Mesenchymal stem cell (in vitro differentiated cells and primary cell): Measurements from ENCODE around the gene TBX3.
"Not testable (repeated sequence)": the region's sequence is repeated elsewhere in the genome, so short reads cannot be mapped to it uniquely, and the experiment has no call there.

Experiments
- DNase-seq: peaks from one replicate; pipeline ENCODE4 v3.0.0-alpha.2; 2013
- H2AFZ ChIP-seq: one replicate; pipeline ENCODE4 v1.6.1; 2013; ENCODE audit warnings: low read depth, mild to moderate bottlenecking, control low read depth, inconsistent platforms, low read length, moderate library complexity
- H2AK5ac ChIP-seq: 2 replicates; pipeline ENCODE4 v1.6.1; 2013; ENCODE audit warnings: low read length, moderate library complexity, mild to moderate bottlenecking, inconsistent platforms; ENCODE audit not compliant: severe bottlenecking
- H2BK120ac ChIP-seq: one replicate; pipeline ENCODE4 v1.6.1; 2013; ENCODE audit warnings: low read depth, mild to moderate bottlenecking, inconsistent platforms, low read length, moderate library complexity
- H2BK12ac ChIP-seq, 2 experiments: one replicate each; pipeline ENCODE4 v1.6.1; 2013; ENCODE audit warnings: inconsistent platforms in 2 of 2, low read length in 2 of 2, mild to moderate bottlenecking in 2 of 2, moderate library complexity in 2 of 2, control low read depth in 1 of 2
- H2BK15ac ChIP-seq: one replicate; pipeline ENCODE4 v1.6.1; 2013; ENCODE audit warnings: mild to moderate bottlenecking, low read depth, inconsistent platforms; ENCODE audit not compliant: poor library complexity, severe bottlenecking
- H2BK5ac ChIP-seq: 2 replicates; pipeline ENCODE4 v1.6.1; 2013; ENCODE audit warnings: low read depth, mild to moderate bottlenecking, low read length, control low read depth, inconsistent platforms; ENCODE audit not compliant: poor library complexity, severe bottlenecking
- H3K14ac ChIP-seq, 2 experiments: one replicate each; pipeline ENCODE4 v1.6.1; 2013; ENCODE audit warnings: inconsistent platforms in 2 of 2, low read length in 2 of 2, control low read depth in 1 of 2, mild to moderate bottlenecking in 1 of 2, moderate library complexity in 1 of 2
- H3K18ac ChIP-seq, 2 experiments: one replicate each; pipeline ENCODE4 v1.6.1; 2013; ENCODE audit warnings: inconsistent platforms in 2 of 2, low read length in 2 of 2, control low read depth in 1 of 2, low read depth in 1 of 2, mild to moderate bottlenecking in 1 of 2
- H3K23ac ChIP-seq, 2 experiments: one replicate each; pipeline ENCODE4 v1.6.1; 2013; ENCODE audit warnings: inconsistent platforms in 2 of 2, low read length in 2 of 2, mild to moderate bottlenecking in 2 of 2, moderate library complexity in 2 of 2, control low read depth in 1 of 2
- H3K27ac ChIP-seq: 2 replicates; pipeline ENCODE4 v1.5.1; 2013; ENCODE audit warnings: mild to moderate bottlenecking, moderate library complexity, low read length, control low read depth, inconsistent platforms; ENCODE audit not compliant: poor library complexity, severe bottlenecking
- H3K27me3 ChIP-seq, 2 experiments: 2 replicates each; pipeline versions ENCODE4 v1.6.1 to v1.7.0; 2013; ENCODE audit warnings: low read length in 2 of 2, mild to moderate bottlenecking in 2 of 2, moderate library complexity in 2 of 2, control low read depth in 1 of 2, inconsistent platforms in 1 of 2; ENCODE audit not compliant: control insufficient read depth in 1 of 2, insufficient read depth in 1 of 2
- H3K36me3 ChIP-seq, 2 experiments: 2 replicates each; pipeline versions ENCODE4 v1.6.1 to v1.7.0; 2013; ENCODE audit warnings: low read length in 2 of 2, control low read depth in 1 of 2, inconsistent platforms in 1 of 2, low read depth in 1 of 2, mild to moderate bottlenecking in 1 of 2; ENCODE audit not compliant: insufficient read depth in 2 of 2, control insufficient read depth in 1 of 2
- H3K4ac ChIP-seq, 2 experiments: one replicate each; pipeline ENCODE4 v1.6.1; 2013; ENCODE audit warnings: inconsistent platforms in 2 of 2, low read length in 2 of 2, mild to moderate bottlenecking in 2 of 2, moderate library complexity in 2 of 2, control low read depth in 1 of 2, low read depth in 1 of 2
- H3K4me1 ChIP-seq: 2 replicates; pipeline ENCODE4 v1.6.1; 2013; ENCODE audit warnings: low read depth, low read length, control low read depth; ENCODE audit not compliant: control insufficient read depth, insufficient read depth
- H3K4me2 ChIP-seq: 2 replicates; pipeline ENCODE4 v1.6.1; 2013; ENCODE audit warnings: low read length, mild to moderate bottlenecking, inconsistent platforms; ENCODE audit not compliant: poor library complexity, severe bottlenecking
- H3K4me3 ChIP-seq, 2 experiments: 2 replicates each; pipeline versions ENCODE4 v1.5.1 to v1.7.0; 2013; ENCODE audit warnings: low read length in 2 of 2, mild to moderate bottlenecking in 2 of 2, control low read depth in 1 of 2, low read depth in 1 of 2; ENCODE audit not compliant: insufficient read depth in 1 of 2
- H3K79me1 ChIP-seq: replicated peaks from 2 replicates; pipeline ENCODE4 v1.6.1; 2013; ENCODE audit warnings: mild to moderate bottlenecking, control low read depth, low read length, inconsistent platforms; ENCODE audit not compliant: poor library complexity, severe bottlenecking
- H3K9ac ChIP-seq: 2 replicates; pipeline ENCODE4 v1.7.0; 2013; ENCODE audit warnings: mild to moderate bottlenecking, low read length, moderate library complexity
- H3K9me3 ChIP-seq: 2 replicates; pipeline ENCODE4 v1.7.0; 2013; ENCODE audit warnings: mild to moderate bottlenecking, low read length; ENCODE audit not compliant: control insufficient read depth
- H4K8ac ChIP-seq: one replicate; pipeline ENCODE4 v1.6.1; 2013; ENCODE audit warnings: inconsistent platforms, mild to moderate bottlenecking, low read length, moderate library complexity
- H4K91ac ChIP-seq: one replicate; pipeline ENCODE4 v1.6.1; 2013; ENCODE audit warnings: mild to moderate bottlenecking, low read length, inconsistent platforms
- WGBS: methylation state at CpG from one replicate; pipeline ENCODE4 v1.1.7; 2013; ENCODE audit warnings: mixed read lengths; 5-methylcytosine and 5-hydroxymethylcytosine counted together

The TBX3 gene

DNA sequence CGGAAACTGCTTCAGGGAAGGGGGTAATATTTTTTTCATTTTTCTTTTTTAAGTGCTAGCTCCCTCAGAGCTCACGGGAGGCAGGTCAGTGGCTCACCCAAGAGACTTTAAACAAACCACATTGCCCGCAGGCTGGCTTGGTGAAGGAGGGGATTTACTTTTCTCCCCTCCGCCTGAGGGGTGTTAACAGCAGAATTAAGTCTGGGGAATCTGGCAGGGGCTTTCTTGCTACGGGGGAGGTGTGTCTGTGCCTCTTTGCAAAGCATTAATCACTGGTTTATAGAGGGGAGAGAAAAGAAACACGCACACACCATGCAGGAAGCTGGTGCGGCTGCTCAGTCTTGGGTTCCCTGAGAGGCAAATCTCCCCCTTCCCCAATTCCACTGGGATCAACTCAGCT is 26.2 kb upstream of the TBX3 start:
- peak overlapping the region; percentile 28 for H2BK15ac ChIP-seq
- DNase-seq, result no peak
- H3K4ac ChIP-seq, result no peak overlapping the region
- H3K4me3 ChIP-seq, result peak overlapping the region in 1 of 2 experiments; percentile 42
- no peaks in the 10 kb centered on the region for H3K36me3 ChIP-seq
- H2AK5ac ChIP-seq, result no peak overlapping the region
- H4K8ac ChIP-seq, result no peak overlapping the region
- H2BK12ac ChIP-seq, result no peak overlapping the region
- H3K14ac ChIP-seq, result no peak overlapping the region
- H2BK5ac ChIP-seq, result no peak overlapping the region
- H2AFZ ChIP-seq, result no peak overlapping the region
- H3K23ac ChIP-seq, result no peak overlapping the region
- no peak overlapping the region for H3K4me2 ChIP-seq
- H4K91ac ChIP-seq, result no peak overlapping the region
- peaks cover 5 to 20% of the 10 kb centered on the region in 2 experiments for H3K27me3 ChIP-seq
- peak overlapping the region in 1 of 2 experiments; percentile 21 for H3K18ac ChIP-seq
- 34% methylated on average over 7 of the region's 7 CpGs for WGBS
- H3K9me3 ChIP-seq, result no peaks in the 10 kb centered on the region
- H3K4me1 ChIP-seq, result no peaks in the 10 kb centered on the region
- peak overlapping the region; percentile 36 for H3K9ac ChIP-seq
- H3K27ac ChIP-seq, result no peak overlapping the region
- H2BK120ac ChIP-seq, result no peak overlapping the region
- no peaks in the 10 kb centered on the region for H3K79me1 ChIP-seq

DNA sequence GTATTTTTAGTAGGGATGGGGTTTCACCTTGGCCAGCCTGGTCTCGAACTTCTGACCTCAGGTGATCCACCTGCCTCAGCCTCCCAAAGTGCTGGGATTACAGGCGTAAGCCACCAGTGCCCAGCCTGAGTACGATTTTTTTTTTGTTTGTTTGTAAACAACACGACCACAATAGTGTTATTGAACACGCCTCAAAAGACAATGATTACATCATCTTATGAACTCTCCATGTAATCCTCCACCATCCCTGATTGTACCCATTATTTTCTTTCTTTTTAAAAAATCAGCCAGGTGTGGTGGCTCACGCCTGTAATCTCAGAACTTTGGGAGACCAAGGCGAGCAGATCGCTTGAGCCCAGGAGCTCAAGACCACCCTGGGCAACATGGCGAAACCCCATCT is 25.1 kb upstream of the TBX3 start:
- no peaks in the 10 kb centered on the region for H3K4me1 ChIP-seq
- H2BK120ac ChIP-seq, result no peak overlapping the region
- no peak overlapping the region for H3K4me2 ChIP-seq
- H3K36me3 ChIP-seq, result no peaks in the 10 kb centered on the region
- no peak overlapping the region for H2BK12ac ChIP-seq
- H3K23ac ChIP-seq, result no peak overlapping the region
- no peak overlapping the region for H3K4me3 ChIP-seq
- 83% methylated on average over 9 of the region's 9 CpGs for WGBS
- no peak overlapping the region for H4K91ac ChIP-seq
- H3K14ac ChIP-seq, result no peak overlapping the region
- H4K8ac ChIP-seq, result no peak overlapping the region
- H3K27ac ChIP-seq, result no peak overlapping the region
- no peak for DNase-seq
- H3K9me3 ChIP-seq, result no peaks in the 10 kb centered on the region
- no peak overlapping the region for H2AK5ac ChIP-seq
- no peak overlapping the region for H3K18ac ChIP-seq
- no peak overlapping the region for H2AFZ ChIP-seq
- H3K4ac ChIP-seq, result no peak overlapping the region
- H3K9ac ChIP-seq, result no peak overlapping the region
- no peak overlapping the region for H2BK15ac ChIP-seq
- H3K79me1 ChIP-seq, result no peaks in the 10 kb centered on the region
- H2BK5ac ChIP-seq, result no peak overlapping the region
- peaks cover 8 to 20% of the 10 kb centered on the region in 2 experiments for H3K27me3 ChIP-seq

DNA sequence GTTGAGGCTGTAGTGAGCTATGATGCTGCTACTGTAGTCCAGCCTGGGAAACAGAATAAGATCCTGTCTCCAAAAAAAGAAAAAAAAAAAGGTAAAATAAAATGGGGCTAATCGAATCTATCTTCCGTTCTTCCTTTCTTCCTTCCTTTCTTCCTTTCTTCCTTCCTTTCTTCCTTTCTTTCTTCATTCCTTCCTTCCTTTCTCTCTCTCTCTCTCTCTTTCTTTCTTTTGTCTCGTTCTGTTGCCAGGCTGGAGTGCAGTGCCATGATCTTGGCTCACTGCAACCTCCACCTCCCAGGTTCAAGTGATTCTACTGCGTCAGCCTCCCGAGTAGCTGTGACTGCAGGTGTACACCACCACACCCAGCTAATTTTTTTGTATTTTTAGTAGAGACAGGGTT is 24.6 kb upstream of the TBX3 start:
- not testable (repeated sequence) for H3K4ac ChIP-seq, H2AFZ ChIP-seq, H2AK5ac ChIP-seq, H3K14ac ChIP-seq, H2BK15ac ChIP-seq, H3K79me1 ChIP-seq, H2BK5ac ChIP-seq, H3K4me1 ChIP-seq, DNase-seq, H3K18ac ChIP-seq, H4K8ac ChIP-seq, H3K27ac ChIP-seq, H3K36me3 ChIP-seq, H3K4me3 ChIP-seq, H3K23ac ChIP-seq, H3K9me3 ChIP-seq, H3K9ac ChIP-seq, H4K91ac ChIP-seq, H3K4me2 ChIP-seq, H2BK120ac ChIP-seq, H2BK12ac ChIP-seq
- 95% methylated on average over 3 of the region's 5 CpGs for WGBS
- peaks cover 13 to 20% of the 10 kb centered on the region in 2 experiments for H3K27me3 ChIP-seq

DNA sequence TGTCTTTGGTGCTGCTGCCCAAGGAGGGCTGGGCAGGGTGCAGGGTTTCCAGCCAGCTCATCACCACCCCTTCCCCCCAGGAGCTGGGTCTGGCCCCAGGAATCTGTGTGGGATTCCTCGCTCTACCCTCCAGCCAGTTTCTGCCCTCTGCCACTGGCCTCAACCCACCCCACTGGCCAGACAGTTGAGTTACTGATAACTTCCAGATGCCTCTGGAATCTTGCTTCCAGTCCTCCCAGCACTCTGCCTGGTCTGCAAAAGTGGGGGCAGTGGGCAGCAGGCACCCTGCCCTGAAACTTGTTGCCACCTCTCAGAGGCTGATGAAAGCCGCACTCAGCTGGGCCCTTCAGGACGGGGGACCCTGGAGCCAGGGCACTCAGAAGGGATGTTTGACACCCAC is 20.1 kb upstream of the TBX3 start:
- no peak overlapping the region for H2AFZ ChIP-seq
- WGBS, result 40% methylated on average over 3 of the region's 3 CpGs
- H3K4ac ChIP-seq, result no peak overlapping the region
- H2AK5ac ChIP-seq, result no peak overlapping the region
- no peak overlapping the region for H2BK15ac ChIP-seq
- H3K14ac ChIP-seq, result peak overlapping the region in 1 of 2 experiments; percentile 53
- H3K23ac ChIP-seq, result no peak overlapping the region
- H3K4me3 ChIP-seq, result no peak overlapping the region
- H2BK5ac ChIP-seq, result no peak overlapping the region
- no peaks in the 10 kb centered on the region for H3K4me1 ChIP-seq
- peak overlapping the region; percentile 80 for H4K91ac ChIP-seq
- no peak overlapping the region for H2BK120ac ChIP-seq
- H3K9ac ChIP-seq, result no peak overlapping the region
- no peak overlapping the region for H3K4me2 ChIP-seq
- no peak for DNase-seq
- peak overlapping the region; percentile 43 to 54 for H3K18ac ChIP-seq
- H3K27ac ChIP-seq, result no peak overlapping the region
- peak overlapping the region; percentile 60 for H4K8ac ChIP-seq
- H3K79me1 ChIP-seq, result no peaks in the 10 kb centered on the region
- no peaks in the 10 kb centered on the region for H3K9me3 ChIP-seq
- no peaks in the 10 kb centered on the region for H3K36me3 ChIP-seq
- H2BK12ac ChIP-seq, result peak overlapping the region in 1 of 2 experiments; percentile 54
- H3K27me3 ChIP-seq, result peaks cover 41 to 57% of the 10 kb centered on the region in 2 experiments
